ENCODE data around the gene BMF. TPM values are rescaled to one million over a fixed set of nuclear protein-coding genes. Genes with fewer than 3 reads are reported as not detected.

Gene BMF
- total and polyA plus RNA-seq, 2 donors (not counting 3 experiments of a cell fraction or from before 2014, with no cell fraction given), result 8.6 to 9.8 TPM

- TF ChIP-seq MYC (IDR thresholded peaks at IDR 0.05; ENCODE audit: low read depth, low read length) (no peak), EZH2 (IDR thresholded peaks at IDR 0.05; ENCODE audit: borderline replicate concordance, low read depth, low read length, severe bottlenecking) (no peak), JUN (IDR thresholded peaks at IDR 0.05; ENCODE audit: borderline replicate concordance, insufficient read depth, insufficient read length, low read depth) (no peak), MAX (IDR thresholded peaks at IDR 0.05; ENCODE audit: insufficient read depth, insufficient read length) (no peak), POLR2A (IDR thresholded peaks at IDR 0.05; ENCODE audit: low read depth, low read length) (no peak), POLR2AphosphoS5 (IDR thresholded peaks at IDR 0.05; ENCODE audit: insufficient read depth, low read depth, low read length) (no peak), CTCF (IDR thresholded peaks at IDR 0.05; ENCODE audit: extremely low read depth in 1 of 2, insufficient read depth in 1 of 2, low read depth in 1 of 2, low read length in 2 of 2) (no peak)
- H2AFZ ChIP-seq (ENCODE audit: low read depth, low read length), result no peak overlapping the region
- H3K27me3 ChIP-seq (ENCODE audit: control insufficient read depth in 2 of 2, insufficient read depth in 2 of 2, low read length in 2 of 2), result no peaks in the 10 kb centered on the region
- H3K36me3 ChIP-seq (ENCODE audit: control insufficient read depth in 2 of 2, extremely low read depth in 1 of 2, insufficient read depth in 2 of 2, low read length in 2 of 2), result no peaks in the 10 kb centered on the region
- no peak for FAIRE-seq
- no TSS peak for BruUV-seq (replicated peaks)
- ChIA-PET POLR2A (no interaction called here), CTCF (interaction anchor here (0.9 to 1.4 kb wide), 4 partner anchors 9 to 48 kb away, joined by 3 to 4 read pairs (median 3); partner anchors contain the start of gene BMF)
- DNase-seq (ENCODE audit: low read depth, low spot score), result no peak
- H3K4me2 ChIP-seq (ENCODE audit: insufficient read depth, low read length), result no peak overlapping the region
- H3K27ac ChIP-seq (ENCODE audit: insufficient read depth, low read depth, low read length), result no peak overlapping the region
- H4K20me1 ChIP-seq (replicated peaks; ENCODE audit: control insufficient read depth, extremely low read depth, insufficient read depth, low read length), result no peaks in the 10 kb centered on the region
- H3K79me2 ChIP-seq (ENCODE audit: control insufficient read depth, insufficient read depth, low read length), result no peaks in the 10 kb centered on the region
- H3K9me1 ChIP-seq (replicated peaks; ENCODE audit: control insufficient read depth, extremely low read depth, insufficient read depth, low read length), result no peaks in the 10 kb centered on the region
- H3K9ac ChIP-seq (replicated peaks; ENCODE audit: extremely low read depth, insufficient read depth, low read length), result no peak overlapping the region
- intact Hi-C loops (cut with micrococcal nuclease), result no loop called here
- dilution Hi-C loops (cut with MboI; ENCODE audit: extremely low pct_ligation_motif_present, low sequenced_read_pairs), result no loop called here
- peaks cover 15% of the 10 kb centered on the region for H3K4me1 ChIP-seq (ENCODE audit: control insufficient read depth, extremely low read depth, insufficient read depth, low read length)
- H3K4me3 ChIP-seq (replicated peaks in 1 of 3; ENCODE audit: insufficient read depth in 1 of 3, low read depth in 1 of 3, low read length in 3 of 3), result no peak overlapping the region
- no peaks in the 10 kb centered on the region for H3K9me3 ChIP-seq (replicated peaks; ENCODE audit: control insufficient read depth, insufficient read depth, low read length)
These were observed 48.3 kb downstream of the BMF start for GRCh38 chr15:40060236-40060961.

Data from endothelial cell of umbilical vein (primary cell).